Psoas muscle (tissue), 8 donors: Measurements from ENCODE around the gene LRRC4C. TPM values are rescaled to one million over a fixed set of nuclear protein-coding genes. Genes with fewer than 3 reads are reported as not detected.

Experiments
- ATAC-seq, 4 donors: fragments of 200-7000 bp; cut with Tn5 transposase; one replicate each; pipeline ENCODE4 v1.9.1; 2020; ENCODE audit warnings: moderate library complexity in 3 of 4, mild to moderate bottlenecking in 2 of 4
- DNase-seq, 2 donors: peaks; one replicate each; pipeline ENCODE4 v3.0.0-alpha.2; 2020
- H3K27ac ChIP-seq: fragments of 200-600 bp; one replicate; pipeline ENCODE4 v1.8.0; 2022
- H3K27me3 ChIP-seq, 3 donors: fragments of 200-600 bp in 1 of 3; one replicate each; pipeline versions ENCODE4 v1.6.1 to v1.8.0; 2013 to 2022; ENCODE audit warnings: low read length in 2 of 3, mild to moderate bottlenecking in 2 of 3, moderate library complexity in 1 of 3; ENCODE audit not compliant: insufficient read depth in 3 of 3
- H3K36me3 ChIP-seq, 2 donors: fragments of 200-600 bp in 1 of 2; one replicate each; pipeline versions ENCODE4 v1.6.1 to v1.8.0; 2013 to 2022; ENCODE audit warnings: low read depth in 1 of 2, mild to moderate bottlenecking in 1 of 2, moderate library complexity in 1 of 2; ENCODE audit not compliant: insufficient read depth in 1 of 2
- H3K4me1 ChIP-seq: fragments of 200-600 bp; one replicate; pipeline ENCODE4 v1.8.0; 2022
- H3K4me3 ChIP-seq: fragments of 200-600 bp; one replicate; pipeline ENCODE4 v1.8.0; 2022; ENCODE audit warnings: mild to moderate bottlenecking
- H3K9me3 ChIP-seq: fragments of 200-600 bp; one replicate; pipeline ENCODE4 v1.8.0; 2022
- CTCF ChIP-seq: fragments of 200-600 bp; IDR thresholded peaks from one replicate; pipeline ENCODE4 v1.8.0; 2022; ENCODE audit warnings: antibody characterized with exemption
- WGBS, 3 donors: extraction: QIAGEN DNeasy Blood & Tissue Kit; methylation state at CpG; one replicate each; pipeline versions ENCODE4 v1.1.6 to v1.1.7; 2013; 5-methylcytosine and 5-hydroxymethylcytosine counted together
- intact Hi-C, 2 donors: fragments of 100-400 bp; cut with DNase I; formaldehyde crosslinking; loops; one replicate each; pipeline versions ENCODE4 v1.11.0 to v1.14.2; 2022
- polyA plus RNA-seq, 3 donors: library from polyadenylated mRNA; stranded (reverse); fragments of 200-250 nt; gene quantifications; one replicate each; pipeline ENCODE4 v1.2.3, GENCODE V29; 2013
- total RNA-seq, 4 donors: library from RNA; stranded (reverse); fragmentation: NEBNext Ultra II Directional in 2 of 4; extraction: Animal tissue kit (Norgen Biotek cat#: 25700) in 2 of 4; gene quantifications; one replicate each; pipeline versions ENCODE4 v1.2.1 to v1.2.4, GENCODE V29; 2021 to 2023
- donor health status: healthy with polysubstance abuse.
- donor health status: DM: no; HTN: no; CAD: no; lungs with moderate emphysema.
- donor health status: Bipolar disorder and iron deficiency.
- donor health status: healthy.
- donor health status: DM: yes; HTN: yes; CAD: no.
- donor health status: DM: no; HTN: no; CAD: no.
- donor health status: DM: no; HTN: no; CAD: no.
- donor health status: DM: yes; HTN: yes; CAD: no.

Gene LRRC4C
- total and polyA plus RNA-seq, 7 donors, result 0.04 to 0.34 (median 0.12) TPM; not detected in 1

- ATAC-seq, result no peak
- 58 to 90% (median 70%) methylated on average over 1 of the region's 1 CpG for WGBS, 3 donors
- H3K4me3 ChIP-seq, result no peak overlapping the region
- no peaks in the 10 kb centered on the region for H3K4me1 ChIP-seq
- no peaks in the 10 kb centered on the region for H3K9me3 ChIP-seq
- H3K27ac ChIP-seq, result no peak overlapping the region
- H3K27me3 ChIP-seq, result no peaks in the 10 kb centered on the region
- intact Hi-C loops, result no loop called here
- no peaks in the 10 kb centered on the region for H3K36me3 ChIP-seq
- TF ChIP-seq CTCF, result no peak
- DNase-seq, result no peak
Measured at GRCh38 chr11:40384991-40385390, 1074.5 kb downstream of the LRRC4C start.

GRCh38 chr11:40381481-40381880 is 1078.0 kb downstream of the LRRC4C start:
- Histone ChIP-seq H3K9me3 (no peaks in the 10 kb centered on the region), H3K4me3 (no peak overlapping the region), H3K36me3 (no peaks in the 10 kb centered on the region), H3K27me3 (no peaks in the 10 kb centered on the region), H3K4me1 (no peaks in the 10 kb centered on the region), H3K27ac (no peak overlapping the region)
- WGBS, 3 donors, result 77 to 88% (median 81%) methylated on average over 3 of the region's 3 CpGs
- no peak for TF ChIP-seq CTCF
- intact Hi-C loops, result no loop called here
- ATAC-seq (no peak), DNase-seq (no peak)

- H3K4me3 ChIP-seq, result no peak overlapping the region
- 75 to 78% (median 76%) methylated on average over 5 of the region's 5 CpGs for WGBS, 3 donors
Measured at GRCh38 chr11:40380835-40381234, 1078.6 kb downstream of the LRRC4C start.

GRCh38 chr11:40376331-40376730 is 1083.1 kb downstream of the LRRC4C start:
- H3K27me3 ChIP-seq, result no peaks in the 10 kb centered on the region
- no peak for ATAC-seq
- intact Hi-C loops, result no loop called here
- 22 to 29% (median 24%) methylated on average over 3 of the region's 3 CpGs for WGBS, 3 donors
- no peaks in the 10 kb centered on the region for H3K9me3 ChIP-seq
- H3K27ac ChIP-seq, result no peak overlapping the region
- H3K4me3 ChIP-seq, result no peak overlapping the region
- H3K36me3 ChIP-seq, result no peaks in the 10 kb centered on the region
- DNase-seq, result no peak
- no peak for TF ChIP-seq CTCF
- H3K4me1 ChIP-seq, result no peaks in the 10 kb centered on the region

More at GRCh38 chr11:40380835-40381234, 1078.6 kb downstream of the LRRC4C start:
- intact Hi-C loops, result no loop called here
- ATAC-seq (no peak), DNase-seq (no peak)
- no peak for TF ChIP-seq CTCF
- no peaks in the 10 kb centered on the region for H3K27me3 ChIP-seq
- H3K27ac ChIP-seq, result no peak overlapping the region
- H3K36me3 ChIP-seq, result no peaks in the 10 kb centered on the region
- no peaks in the 10 kb centered on the region for H3K4me1 ChIP-seq
- H3K9me3 ChIP-seq, result no peaks in the 10 kb centered on the region

GRCh38 chr11:40370821-40371616 is 1088.4 kb downstream of the LRRC4C start:
- DNase-seq, result no peak
- intact Hi-C loops, result no loop called here
- Histone ChIP-seq H3K9me3 (no peaks in the 10 kb centered on the region), H3K27me3 (no peaks in the 10 kb centered on the region), H3K4me3 (no peak overlapping the region), H3K4me1 (no peaks in the 10 kb centered on the region), H3K36me3 (no peaks in the 10 kb centered on the region), H3K27ac (no peak overlapping the region)
- no peak for ATAC-seq
- WGBS, 3 donors, result 75 to 76% (median 75%) methylated on average over 5 of the region's 5 CpGs
- no peak for TF ChIP-seq CTCF
